ENCODE results near the gene FAM72B. TPM values are rescaled to one million over a fixed set of nuclear protein-coding genes. Genes with fewer than 3 reads are reported as not detected.

Gene FAM72B
- total RNA-seq, result 0.28 and 6.1 TPM in 2 replicates

GRCh38 chr1:121184290-121185127 is at the start of gene FAM72B, which contains the start of gene SRGAP2C:
TSS of gene FAM72B (minus strand) at chr1:121184340. CDS start at chr1:121183489, 851 bp downstream.
TSS of gene SRGAP2C (plus strand) at chr1:121184975. CDS start at chr1:121187447, 2,472 bp downstream.

Other genes starting within 250 kb of the FAM72B start
- gene SRGAP2C, start 635 bp upstream of the FAM72B start, total RNA-seq, result 21.4 and 27.6 TPM in 2 replicates

Measured in regular cardiac myocyte (primary cell).